IPS-NIHi7 (cell line): Measurements from ENCODE around the gene ZNF500.

Source experiments
- DNase-seq: peaks from one replicate; pipeline ENCODE4 v3.0.0; 2012; ENCODE audit warnings: mixed read lengths; ENCODE audit errors: extremely low spot score

The ZNF500 gene

DNA sequence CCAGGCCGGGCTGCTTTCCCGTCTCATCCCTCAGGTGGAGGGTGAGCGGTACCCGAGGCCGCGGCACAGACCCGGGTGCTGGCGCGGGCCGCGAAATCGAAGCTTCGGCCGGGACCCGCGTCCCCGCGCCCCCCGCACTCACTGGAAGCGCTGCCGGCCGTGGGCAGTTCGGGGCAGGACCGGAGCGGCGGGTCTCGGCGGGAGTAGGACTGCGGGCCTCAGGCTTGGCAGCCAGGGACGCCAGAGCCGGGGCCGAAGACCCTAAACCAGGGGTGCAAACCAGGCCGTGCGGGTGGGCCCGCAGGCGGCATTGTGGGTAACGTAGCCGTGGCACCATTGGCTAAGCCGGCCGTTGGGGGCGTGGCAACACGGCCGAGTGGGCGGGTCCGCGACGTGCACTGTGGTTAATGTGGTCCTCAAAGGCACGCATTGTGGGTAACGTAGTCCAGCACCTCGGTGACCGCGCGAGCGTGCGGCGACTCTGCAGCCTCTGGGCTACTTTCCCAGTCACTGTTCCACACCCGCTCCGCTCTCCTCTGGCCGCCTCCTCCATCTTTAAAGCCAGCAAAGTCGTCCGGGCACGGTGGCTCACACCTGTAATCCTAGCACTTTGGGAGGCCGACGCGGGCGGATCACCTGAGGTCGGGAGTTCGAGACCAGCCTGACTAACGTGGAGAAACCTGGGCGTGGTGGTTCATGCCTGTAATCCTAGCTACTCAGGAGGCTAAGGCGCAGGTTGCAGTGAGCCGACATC is at the start of gene ZNF500:
TSS of gene ZNF500 (minus strand) at position 288 of the 754 bp plus-strand sequence. CDS start 1,184 bp downstream, outside the sequence.
- peak; percentile 98 for DNase-seq

DNA sequence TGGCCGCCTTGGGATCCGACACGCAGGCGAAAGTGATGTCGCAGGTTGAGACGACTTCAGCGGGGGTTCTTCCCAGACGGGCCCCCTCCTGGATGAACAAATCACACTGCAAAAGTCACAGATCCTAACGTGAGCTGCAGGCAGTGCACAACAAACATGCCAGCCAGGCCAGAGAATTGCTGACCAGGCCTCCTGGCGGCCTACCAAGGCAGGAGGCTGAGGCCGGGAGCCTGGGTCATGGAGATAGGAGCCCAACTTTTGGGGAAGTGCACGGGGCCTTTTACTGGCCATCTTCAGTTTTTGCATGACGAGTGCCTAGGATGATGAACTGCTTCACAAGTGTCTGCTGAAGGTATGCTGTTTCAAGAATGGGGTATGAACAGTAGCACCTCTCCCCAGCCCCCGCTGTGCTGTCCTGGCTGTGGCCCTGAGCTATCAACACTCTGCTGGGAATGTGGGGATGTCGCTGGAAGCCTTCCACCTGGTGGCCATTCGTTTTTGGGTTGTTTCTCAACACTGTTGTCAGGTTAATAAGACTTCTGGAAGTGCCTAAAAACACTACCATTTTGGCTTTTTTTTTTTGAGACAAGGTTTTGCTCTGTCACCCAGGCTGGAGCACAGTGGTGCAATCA is 47.7 kb upstream of the ZNF500 start:
- no peak for DNase-seq

DNA sequence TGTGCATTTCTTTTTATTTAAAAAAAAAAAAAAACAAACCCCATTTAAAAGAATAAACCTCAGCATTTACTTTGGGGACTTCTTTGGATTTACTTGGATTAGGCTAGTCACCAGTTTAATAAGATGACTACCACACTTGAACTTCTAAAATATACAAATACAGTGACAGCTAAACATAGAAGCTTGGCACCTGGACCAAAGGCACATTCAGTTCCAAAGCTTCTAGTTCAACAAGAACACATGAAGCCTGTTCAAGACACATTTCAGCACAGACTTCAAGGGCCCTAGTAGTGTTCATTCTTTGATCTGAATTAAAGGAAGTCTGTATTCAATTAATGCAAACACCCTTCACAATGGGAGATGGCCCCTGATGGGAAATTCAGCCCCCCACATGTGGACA is 47.1 kb upstream of the ZNF500 start:
- no peak for DNase-seq

DNA sequence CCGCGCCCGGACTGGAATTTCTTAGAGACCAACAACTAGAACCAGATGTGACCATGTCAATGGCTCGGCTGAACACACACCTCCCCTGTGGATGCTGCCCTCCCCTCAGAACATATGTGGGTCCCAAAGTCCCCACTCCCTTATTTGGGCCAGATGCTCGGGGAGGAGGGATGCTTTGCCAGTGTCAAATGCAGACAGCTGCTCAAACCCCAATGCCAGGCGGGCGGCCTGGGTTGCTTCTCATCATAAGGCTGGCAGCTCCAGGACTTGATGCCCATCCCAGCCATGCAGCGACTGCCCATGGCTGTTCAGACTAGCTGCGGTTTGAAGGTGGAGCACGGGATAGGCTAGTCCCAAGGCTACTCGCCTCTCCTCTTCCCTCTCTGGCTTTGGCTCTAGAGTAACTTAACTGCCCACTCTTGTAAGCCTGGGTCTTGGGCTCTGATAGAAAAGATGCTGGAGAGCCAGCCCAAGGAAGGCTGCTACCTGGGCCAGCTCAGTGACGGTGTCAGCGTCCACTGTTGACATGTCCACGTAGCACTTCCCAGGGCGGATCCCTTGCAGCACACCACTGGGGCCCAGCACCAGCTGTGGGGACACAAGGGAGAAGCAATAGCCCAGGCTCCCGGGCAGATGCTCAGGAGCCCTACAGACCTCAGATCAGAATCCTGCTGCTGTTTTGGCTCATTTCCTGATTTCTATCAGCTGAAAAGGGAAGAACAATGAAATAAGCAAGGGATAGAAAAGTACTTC is 46.5 kb upstream of the ZNF500 start:
- no peak for DNase-seq

DNA sequence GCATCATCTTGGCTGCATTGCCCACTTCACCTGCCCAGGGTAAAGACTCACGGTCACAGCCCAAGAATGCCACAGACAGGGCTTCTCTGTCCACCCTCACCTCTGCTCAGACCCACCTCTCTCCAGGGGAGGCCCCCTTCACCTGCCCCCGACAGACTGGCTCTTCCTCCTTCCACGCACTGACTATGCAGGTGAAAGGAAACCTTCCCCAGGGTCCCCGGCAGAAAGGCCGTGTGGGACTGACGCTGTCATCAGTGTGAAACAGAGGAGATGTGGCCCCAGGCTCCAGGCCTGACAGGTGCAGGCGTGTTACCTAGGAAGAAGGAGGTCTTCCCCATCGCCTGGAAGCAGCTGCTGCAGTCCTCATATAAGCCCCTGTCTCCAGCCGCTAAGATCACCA is 44.8 kb upstream of the ZNF500 start:
- no peak for DNase-seq

DNA sequence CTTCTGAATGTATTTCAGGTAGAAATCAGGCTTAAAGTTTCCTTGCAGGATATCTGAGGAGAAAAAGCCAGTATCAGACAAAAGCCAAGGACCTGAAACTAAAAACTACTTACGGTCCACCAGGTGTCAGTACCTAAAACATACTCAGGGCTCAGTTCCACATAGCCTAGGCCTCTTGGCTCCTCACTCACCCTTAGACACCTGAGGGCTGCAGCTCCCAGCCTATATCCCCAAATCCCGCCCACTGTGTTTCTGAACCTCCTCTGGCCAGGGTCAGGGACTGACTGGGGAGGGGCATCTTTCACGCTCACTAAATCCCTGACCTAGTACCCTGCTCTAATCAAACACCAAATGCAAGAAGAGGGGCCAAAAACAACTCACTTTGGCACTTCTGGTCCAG is 44.3 kb upstream of the ZNF500 start:
- no peak for DNase-seq

DNA sequence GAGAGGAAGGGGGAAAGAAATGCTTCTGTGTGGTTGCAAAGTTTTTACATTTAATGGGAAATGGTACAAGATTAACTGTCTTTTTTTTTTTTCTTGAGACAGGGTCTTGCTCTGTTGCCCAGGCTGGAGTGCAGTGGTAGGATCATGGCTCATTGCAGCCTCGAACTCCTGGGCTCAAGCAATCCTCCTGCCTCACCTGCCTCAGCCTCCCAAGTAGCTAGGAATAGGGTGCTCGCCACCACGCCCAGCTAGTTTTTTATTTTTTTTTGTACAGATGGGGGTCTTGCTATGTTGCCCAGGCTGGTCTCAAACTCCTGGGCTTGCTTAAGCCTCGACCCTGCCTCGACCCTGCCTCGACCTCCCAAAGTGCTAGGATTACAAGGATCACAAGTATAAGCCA is 39.3 kb upstream of the ZNF500 start:
- DNase-seq = no peak

DNA sequence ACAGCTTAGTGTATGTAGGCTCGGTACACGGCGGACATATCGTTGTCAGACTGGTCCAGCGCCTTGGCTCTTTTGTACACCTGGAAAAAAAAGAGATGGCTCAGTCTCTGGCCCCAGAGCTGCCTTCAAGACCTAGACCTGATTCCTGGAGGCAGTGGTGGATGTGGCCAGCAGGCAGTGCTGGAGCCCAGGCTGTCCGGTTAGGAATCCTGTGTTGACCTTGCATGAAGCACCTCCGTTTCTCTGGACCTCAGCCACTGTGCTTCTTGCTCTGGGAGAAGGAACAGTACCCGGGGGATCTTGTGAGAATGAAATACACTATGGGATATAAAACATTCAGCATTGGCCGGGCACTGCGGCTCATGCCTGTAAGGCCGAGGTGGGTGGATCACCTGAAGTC is 38.3 kb upstream of the ZNF500 start:
- no peak for DNase-seq

DNA sequence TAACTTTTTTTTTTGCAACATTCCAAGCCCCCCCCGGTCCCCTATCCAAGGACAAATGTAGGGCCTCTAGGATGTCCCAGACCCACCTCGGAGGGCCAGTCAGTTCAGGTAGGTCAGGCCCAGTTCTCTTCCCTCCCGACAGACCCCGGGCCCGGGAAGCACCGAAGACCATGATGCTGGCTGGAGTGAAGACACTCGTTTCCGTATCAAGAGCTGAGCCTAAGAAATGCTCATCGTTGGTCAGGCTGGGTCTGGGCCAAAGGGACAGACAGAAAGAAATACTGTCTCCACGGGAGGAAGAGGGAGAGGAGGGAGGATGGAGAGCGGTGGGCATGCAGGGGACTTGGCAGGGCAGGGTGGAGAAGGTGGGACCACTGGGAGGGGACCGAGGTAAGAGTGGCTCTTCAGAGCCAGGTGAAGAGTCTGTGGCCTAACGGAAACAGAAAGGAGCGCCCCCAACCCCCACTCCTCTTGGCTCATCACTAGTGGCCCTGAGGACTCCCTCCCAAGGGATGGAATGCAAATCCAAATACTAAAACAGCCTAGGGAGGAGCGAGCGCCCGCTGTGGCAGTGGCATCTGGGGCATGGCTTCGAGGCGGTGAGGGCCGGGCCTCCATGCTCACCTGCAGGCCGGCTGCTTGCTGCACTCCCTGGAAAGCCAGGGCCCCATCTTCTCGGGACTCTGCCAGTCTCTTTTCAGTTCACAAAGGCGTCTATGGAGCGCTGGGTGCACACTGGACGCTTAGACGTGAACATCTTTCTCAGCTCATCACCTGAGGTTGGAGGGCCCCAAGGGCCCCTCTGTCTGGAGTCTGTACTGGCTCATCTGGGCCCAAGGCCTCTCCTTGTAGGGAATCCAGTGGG is 37.2 kb upstream of the ZNF500 start:
- no peak for DNase-seq

DNA sequence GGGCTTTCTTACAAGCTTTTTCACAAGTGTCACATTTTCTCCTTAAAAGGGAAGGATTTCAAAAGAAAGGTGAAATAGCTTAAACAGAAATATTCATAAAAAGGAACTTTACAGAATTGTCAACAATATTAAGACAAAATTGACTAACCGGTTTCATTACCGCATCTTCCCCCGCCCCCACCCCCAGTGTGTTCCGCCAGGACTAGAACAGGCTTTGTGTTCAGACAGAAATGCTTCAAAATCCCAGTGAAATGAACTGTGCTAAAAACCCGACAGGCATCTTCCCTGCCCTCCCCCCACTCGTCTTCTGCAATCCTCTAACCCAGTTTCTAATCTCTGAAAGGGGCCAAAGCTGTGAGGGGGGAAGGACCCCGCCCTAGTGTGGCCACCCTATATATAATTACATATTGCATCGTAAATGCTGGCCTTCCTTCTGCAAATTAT is 36.5 kb upstream of the ZNF500 start:
- DNase-seq = no peak

DNA sequence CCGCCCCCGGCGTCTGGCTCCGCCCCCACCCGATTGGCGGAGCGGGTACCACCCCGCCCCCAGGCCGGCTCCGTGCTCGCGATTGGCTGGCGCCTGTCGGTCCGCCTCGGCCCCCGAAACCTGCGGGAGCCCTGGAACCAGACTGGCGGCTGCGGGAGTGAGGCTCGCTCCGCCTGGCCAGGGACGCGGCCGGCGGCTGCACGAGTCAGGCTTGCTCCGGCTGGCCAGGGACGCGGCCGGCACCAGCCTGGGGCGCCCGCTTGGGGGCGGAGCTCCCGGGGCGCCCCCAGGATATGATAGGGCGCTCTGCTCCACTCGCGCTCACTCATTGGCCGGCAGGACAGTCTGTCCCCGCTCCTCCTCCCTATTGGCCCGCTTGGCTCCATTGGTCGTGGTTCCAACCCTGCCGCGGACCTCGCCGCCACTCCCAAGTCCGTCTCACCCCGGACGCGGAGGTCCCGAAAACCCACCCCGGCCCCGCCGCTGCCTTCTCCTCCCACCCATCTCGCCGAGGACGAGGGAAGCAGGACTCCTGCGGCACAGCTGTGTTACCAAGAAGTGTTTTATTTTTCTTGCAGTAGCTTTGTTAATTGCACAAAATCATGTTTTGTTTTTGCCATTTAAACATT is 35.8 kb upstream of the ZNF500 start:
- DNase-seq = peak; percentile 100

DNA sequence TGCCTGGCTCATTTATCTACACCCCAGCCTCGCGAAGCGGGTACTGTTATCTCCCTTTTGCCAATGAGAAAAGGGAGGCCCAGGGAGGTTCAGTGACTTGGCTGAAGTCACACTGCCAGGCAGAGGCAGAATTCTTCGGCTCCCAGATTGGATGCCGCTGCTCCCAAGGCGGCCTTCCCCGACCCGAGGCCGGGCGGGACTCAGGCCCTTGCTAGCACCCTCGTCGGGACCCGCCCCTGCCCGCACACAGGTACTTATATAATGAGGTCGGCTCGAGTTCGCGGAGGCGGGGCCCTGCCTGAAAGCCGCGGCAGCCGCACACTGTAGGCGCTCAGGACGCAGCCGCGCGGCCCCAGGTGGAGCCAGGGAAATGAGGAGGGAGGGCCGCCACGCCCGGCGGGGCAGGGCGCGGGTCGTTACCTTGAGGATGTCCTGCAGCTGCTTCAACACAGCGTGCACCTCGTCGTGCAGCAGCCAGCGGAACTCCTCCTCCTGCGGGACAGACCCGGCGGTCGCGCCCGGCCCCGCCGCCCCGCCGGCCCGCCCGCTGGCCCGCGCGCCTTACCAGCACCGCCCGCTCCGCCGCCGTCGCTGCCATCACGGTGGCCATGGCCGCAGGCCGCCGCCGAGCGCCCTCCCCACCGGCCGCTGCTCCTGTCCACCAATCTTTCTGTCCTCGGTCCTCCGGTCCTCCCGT is 35.1 kb upstream of the ZNF500 start, which contains the start of gene ROGDI:
TSS of gene ROGDI (minus strand) at position 672 of the 697 bp plus-strand sequence. CDS start at position 610, 62 bp downstream.
- DNase-seq = peak; percentile 89

DNA sequence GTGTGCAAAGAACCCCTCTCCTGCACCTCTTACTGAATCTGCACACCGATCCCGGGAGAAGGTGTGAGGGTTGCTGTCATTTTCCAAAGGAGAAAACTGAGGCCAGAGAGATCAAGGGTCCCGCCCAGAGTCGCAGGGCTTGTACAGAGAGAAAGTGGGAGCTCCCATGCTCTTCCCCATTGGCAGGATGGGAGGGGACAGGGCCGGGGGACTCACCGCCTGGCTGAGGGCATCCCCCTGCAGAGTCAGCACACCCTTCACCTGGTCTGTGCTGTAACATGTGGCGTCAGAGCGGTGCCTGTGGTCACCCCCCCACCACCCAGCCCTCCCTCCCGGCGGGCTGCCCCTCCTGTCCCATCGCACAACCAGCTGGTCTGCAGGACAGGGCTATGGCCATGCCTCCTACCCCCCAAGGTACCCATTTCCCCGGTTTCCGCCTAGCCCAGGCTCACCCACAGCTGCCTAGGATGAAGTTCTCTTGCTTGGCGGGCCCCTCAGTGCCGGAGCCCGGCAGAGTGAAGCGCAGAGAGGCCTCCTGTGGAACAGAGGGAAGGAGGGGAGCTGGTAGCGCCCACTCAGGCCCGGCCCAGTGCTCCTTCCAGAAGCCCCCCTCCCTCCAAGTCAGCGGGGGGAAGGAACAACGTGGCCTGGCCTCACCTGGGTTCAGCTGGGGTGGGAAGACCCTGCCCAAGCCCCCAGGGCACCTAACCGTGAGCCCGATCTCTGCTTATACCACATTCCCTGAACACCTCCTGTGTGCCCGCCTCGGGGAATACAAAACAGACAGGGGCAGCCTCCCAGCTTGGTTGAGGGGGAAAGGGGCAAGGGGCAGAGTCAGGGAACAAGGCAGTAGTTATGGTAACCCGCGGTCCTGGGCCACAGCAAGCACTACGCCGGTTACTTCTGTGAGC is 34.3 kb upstream of the ZNF500 start:
- no peak for DNase-seq

DNA sequence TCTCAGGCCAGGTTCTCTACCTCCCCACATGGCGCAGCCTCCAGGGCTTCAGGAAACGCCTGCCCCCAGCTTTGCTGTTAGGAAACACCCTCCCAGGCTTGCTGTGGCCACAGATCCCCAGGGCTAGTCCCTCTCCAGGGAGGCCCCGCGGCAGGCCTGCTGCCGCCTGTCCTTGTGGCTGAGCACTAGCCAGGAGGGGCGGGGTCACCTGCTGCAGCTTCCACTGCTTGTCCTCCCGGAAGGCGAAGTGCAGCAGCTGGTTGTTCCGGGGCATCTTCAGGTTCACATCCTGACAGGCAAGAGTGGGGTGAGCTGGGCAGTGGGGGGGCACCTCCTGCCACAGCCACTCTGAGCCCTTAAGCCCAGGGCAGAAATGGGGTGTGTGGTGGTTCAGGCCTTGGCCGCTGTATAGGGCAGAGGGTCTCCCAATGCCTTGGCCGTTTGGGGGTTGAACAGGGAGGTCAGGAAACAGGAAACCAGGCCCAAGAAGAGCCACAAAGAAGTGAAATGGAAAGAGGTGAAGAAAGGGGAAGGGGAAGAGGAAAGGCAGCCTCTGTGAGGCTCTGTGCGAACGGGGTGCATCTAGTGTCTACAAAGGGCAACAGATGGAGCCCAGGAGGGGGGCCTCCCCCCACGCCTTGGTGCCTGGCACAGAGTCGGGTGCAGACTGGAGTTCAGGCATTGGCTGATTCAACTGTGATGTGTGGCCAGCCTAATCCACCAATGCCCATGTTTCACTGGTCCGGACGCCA is 33.5 kb upstream of the ZNF500 start:
- DNase-seq = no peak

DNA sequence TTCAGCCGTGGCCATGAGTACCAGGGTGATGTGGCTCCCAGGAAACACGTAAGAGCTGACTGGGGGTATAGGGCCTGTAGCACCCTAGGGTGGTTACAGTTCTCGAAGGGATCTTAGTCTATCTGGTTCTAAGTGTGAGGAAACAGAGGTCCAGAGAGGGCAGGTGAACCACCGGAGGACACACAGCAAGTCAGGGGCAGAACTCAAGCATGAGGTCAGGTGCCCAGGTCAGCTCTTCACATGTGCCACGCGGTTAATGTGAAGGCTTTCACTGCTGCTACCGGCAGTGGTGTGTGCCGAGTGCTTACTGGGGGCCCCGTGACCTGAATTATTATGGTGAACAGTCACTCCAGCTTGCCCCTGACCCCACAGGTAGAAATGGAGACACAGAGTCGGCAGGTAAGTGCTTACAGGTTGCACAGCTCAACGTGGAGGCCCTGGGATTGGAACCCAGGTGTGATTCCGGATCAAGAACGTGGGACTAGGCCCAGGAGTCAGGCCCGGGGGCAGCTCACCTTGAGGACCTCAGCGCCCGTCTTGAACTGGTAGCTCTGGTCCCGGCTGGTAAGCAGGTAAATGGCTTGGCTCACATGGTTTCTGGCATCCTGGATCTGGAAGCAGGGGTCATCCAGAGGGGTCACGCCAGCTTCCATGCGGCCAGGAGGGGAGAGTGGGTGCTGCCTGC is 32.4 kb upstream of the ZNF500 start:
- no peak for DNase-seq

DNA sequence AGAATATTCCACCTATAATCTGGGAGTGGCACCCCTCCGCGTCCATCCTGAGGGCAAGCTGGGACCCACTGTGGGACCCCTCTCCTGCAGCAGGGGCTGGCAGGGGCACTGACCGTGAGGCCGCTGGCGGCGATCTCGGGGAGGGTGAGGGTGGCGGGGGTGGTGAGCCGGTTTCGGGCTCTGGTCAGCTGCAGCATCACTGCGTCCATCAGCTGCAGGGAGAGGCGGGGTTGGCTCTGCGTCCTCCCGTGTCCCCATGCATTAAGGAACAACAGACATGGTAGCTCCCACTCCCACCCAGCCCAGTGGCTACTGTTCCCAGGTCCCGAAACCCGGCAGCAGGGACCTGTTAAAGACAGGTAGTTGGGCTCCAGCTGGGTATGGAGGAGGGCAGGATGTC is 31.5 kb upstream of the ZNF500 start:
- no peak for DNase-seq

DNA sequence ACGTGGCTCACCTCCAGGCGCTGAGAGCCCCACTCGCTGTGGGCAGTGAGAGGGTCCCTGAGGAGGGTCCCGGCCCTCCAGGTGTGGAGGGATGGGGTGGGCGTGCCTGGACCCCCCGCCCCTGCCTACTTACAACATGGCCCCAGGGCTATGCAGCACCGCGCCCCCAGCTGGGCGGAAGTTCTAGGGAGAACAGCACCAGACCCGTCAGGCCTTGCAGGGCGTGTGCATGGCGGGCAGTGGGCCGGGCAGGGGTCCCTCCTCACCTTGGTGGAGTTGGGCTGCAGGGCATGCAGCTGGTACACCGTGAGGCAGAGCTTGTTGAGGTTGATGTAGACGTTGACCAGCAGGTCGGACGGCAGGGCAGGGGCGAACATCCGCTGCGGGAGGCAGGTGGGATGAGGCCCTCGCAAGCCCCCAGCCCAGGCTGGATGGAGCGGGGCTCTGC is 30.9 kb upstream of the ZNF500 start:
- no peak for DNase-seq
